Activated CD8-positive, alpha-beta T cell treated with anti-CD3 and anti-CD28 coated beads, Interleukin-2, amount 10 ng/mL, durations not matched to agents 7 days and 5 days (primary cell): ENCODE measurements around the gene SCAPER. TPM values are rescaled to one million over a fixed set of nuclear protein-coding genes. Genes with fewer than 3 reads are reported as not detected.

Experiments used
- ATAC-seq: fragments of 150-1000 bp; cut with Tn5 transposase; one replicate; pipeline ENCODE4 v1.10.0; 2021; ENCODE audit warnings: moderate library complexity
- CTCF ChIA-PET: fragments of 350-600 bp; sonication (Branson Sonifier 250); formaldehyde crosslinking; loops from one replicate; lab custom pipeline; 2021; ENCODE audit warnings: antibody characterized with exemption; lab: Charles Lee
- POLR2A ChIA-PET: fragments of 350-600 bp; sonication (Branson Sonifier 250); formaldehyde crosslinking; loops from one replicate; lab custom pipeline; 2021; ENCODE audit warnings: antibody characterized with exemption; lab: Charles Lee
- DNase-seq: peaks from one replicate; pipeline ENCODE4 v3.0.0-alpha.2; 2020
- H3K27ac Mint-ChIP-seq: one replicate; pipeline ENCODE4 v1.8.0; 2021; ENCODE audit warnings: mild to moderate bottlenecking, mixed read lengths
- H3K27me3 Mint-ChIP-seq: one replicate; pipeline ENCODE4 v1.8.0; 2021; ENCODE audit warnings: low read depth, mixed read lengths
- H3K36me3 Mint-ChIP-seq: one replicate; pipeline ENCODE4 v1.8.0; 2021; ENCODE audit warnings: low read depth, mixed read lengths
- H3K4me1 Mint-ChIP-seq: one replicate; pipeline ENCODE4 v1.8.0; 2021; ENCODE audit warnings: low read depth, mixed read lengths
- H3K4me3 Mint-ChIP-seq: one replicate; pipeline ENCODE4 v1.8.0; 2021; ENCODE audit warnings: mild to moderate bottlenecking, mixed read lengths
- H3K9me3 Mint-ChIP-seq: one replicate; pipeline ENCODE4 v1.8.0; 2022; ENCODE audit warnings: mixed read lengths; ENCODE audit not compliant: insufficient read depth
- total RNA-seq, 2 experiments: library from RNA; stranded (reverse); gene quantifications; one replicate each; pipeline ENCODE4 v1.2.3, GENCODE V29; 2021

The SCAPER gene
- total RNA-seq, 2 experiments from 2014 or later, result 29.0 to 32.2 TPM

DNA sequence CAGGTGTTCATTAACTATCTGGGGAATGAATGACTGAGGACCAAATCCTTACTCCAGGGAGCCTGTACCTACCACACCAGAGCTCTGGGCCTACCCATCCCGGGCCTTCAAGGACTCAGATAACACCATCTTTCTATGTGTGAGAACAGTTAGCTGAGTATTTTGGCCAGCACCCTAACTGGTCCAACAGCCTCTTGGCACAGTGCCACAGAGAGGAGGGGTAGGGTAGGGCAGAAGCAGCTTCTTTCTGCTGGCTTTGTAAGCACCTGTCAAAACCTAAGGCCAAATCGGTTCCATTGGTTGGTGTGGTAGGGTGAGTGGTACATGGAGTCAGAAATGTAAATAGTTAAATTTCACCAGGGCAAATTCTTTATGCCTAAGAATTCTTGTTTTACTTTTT lies 541.9 kb downstream of the SCAPER start:
- Mint-ChIP-seq H3K27ac (no peak overlapping the region), H3K9me3 (no peaks in the 10 kb centered on the region), H3K27me3 (no peaks in the 10 kb centered on the region), H3K4me3 (no peak overlapping the region), H3K36me3 (no peaks in the 10 kb centered on the region), H3K4me1 (no peaks in the 10 kb centered on the region)
- no peak for ATAC-seq
- ChIA-PET POLR2A (no interaction called here), CTCF (no interaction called here)
- no peak for DNase-seq

DNA sequence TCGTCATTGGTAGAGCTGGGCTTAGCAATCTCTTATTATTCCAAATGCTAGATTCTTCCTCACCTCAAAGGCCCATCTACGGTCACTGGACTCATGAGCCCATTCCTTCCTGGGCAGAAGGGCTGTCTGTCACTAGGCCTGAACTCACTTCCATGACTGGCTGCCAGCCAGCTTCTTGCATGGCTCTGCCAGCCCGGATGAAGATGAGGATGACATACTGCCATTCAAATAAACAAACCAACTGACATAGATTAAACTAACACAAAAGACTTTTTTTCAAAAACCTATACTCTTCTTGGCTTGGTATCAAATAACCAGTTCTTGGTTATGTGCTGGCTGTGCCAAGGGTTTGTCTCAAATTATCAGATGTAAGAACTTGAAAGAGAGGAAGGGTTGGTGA lies 544.7 kb downstream of the SCAPER start:
- Mint-ChIP-seq H3K27ac (no peak overlapping the region), H3K36me3 (no peaks in the 10 kb centered on the region), H3K27me3 (no peaks in the 10 kb centered on the region), H3K4me3 (no peak overlapping the region), H3K4me1 (no peaks in the 10 kb centered on the region), H3K9me3 (no peaks in the 10 kb centered on the region)
- ChIA-PET POLR2A (no interaction called here), CTCF (no interaction called here)
- no peak for DNase-seq
- no peak for ATAC-seq

DNA sequence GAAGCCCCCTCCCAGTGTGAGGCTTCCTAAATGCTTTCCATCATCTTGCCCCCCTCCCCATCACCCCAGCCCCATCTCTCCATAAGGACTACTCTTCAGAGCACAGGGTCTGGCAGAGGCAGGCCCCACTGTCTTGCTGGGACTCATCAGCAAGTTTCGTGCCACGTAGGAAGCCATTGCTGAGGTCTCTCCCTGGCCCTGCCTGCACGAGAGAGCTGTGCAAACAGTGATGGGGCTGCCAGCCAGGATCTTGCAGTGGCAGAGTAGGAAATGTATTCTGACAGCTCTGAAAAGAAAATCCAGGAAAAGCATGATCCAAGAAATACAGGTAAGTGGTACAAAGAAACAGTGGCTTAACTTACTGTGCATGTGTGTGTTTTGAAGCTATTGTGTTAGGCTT lies 546.0 kb downstream of the SCAPER start:
- POLR2A ChIA-PET, result no interaction called here
- no peaks in the 10 kb centered on the region for H3K4me1 Mint-ChIP-seq
- ATAC-seq, result no peak
- no peak overlapping the region for H3K4me3 Mint-ChIP-seq
- H3K36me3 Mint-ChIP-seq, result no peaks in the 10 kb centered on the region
- no peak for DNase-seq
- CTCF ChIA-PET, result no interaction called here
- no peaks in the 10 kb centered on the region for H3K9me3 Mint-ChIP-seq
- H3K27ac Mint-ChIP-seq, result no peak overlapping the region
- H3K27me3 Mint-ChIP-seq, result no peaks in the 10 kb centered on the region

DNA sequence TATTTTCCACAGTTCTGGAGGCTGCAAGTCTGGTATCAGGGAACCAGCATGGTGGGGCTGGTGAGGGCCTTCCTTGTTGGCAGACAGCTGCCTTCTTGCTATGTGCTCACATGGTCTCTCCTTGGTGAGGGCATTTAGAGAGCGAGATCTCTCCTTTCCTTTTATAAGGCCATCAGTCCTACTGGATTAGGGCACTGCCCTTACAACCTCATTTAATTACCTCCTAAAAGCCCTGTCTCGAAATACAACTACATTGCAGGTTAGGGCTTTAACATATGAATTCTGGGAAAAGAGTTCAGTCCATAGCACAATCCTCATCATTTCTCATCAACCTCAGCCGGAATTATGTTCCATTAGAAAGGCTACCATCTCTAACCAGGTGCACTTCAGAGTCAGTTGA lies 546.7 kb downstream of the SCAPER start:
- Mint-ChIP-seq H3K27ac (no peak overlapping the region), H3K4me3 (no peak overlapping the region), H3K36me3 (no peaks in the 10 kb centered on the region), H3K27me3 (no peaks in the 10 kb centered on the region), H3K4me1 (no peaks in the 10 kb centered on the region), H3K9me3 (no peaks in the 10 kb centered on the region)
- no peak for DNase-seq
- no peak for ATAC-seq
- ChIA-PET CTCF (no interaction called here), POLR2A (no interaction called here)

DNA sequence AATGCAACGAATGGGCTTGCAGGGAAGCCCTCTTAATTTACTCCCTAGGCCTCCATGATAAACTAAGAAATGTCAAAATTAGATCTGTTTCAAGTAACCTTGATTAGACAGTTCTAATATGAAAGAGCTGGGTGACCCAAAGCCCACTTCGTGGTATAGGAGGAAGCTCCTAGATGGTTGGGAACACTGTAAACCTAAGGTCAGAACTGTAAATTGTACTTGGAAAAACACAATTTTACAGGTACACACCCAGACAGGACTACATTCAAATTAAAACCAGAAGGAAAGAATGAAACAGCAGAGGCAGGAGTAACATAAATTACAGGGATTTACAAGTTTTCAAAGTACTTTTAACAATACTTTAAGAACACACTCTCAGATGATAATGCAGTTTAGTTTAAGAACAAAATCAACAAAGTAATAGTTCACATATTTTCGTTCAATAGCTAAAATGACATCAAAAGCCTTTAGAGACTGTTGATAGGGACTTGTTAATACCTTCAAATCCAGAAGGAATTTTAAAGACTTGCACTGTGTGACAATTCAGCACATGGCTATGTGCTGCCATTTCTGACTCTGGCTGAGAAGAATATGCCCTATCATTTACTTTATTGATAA lies 550.2 kb downstream of the SCAPER start:
- no peaks in the 10 kb centered on the region for H3K36me3 Mint-ChIP-seq

DNA sequence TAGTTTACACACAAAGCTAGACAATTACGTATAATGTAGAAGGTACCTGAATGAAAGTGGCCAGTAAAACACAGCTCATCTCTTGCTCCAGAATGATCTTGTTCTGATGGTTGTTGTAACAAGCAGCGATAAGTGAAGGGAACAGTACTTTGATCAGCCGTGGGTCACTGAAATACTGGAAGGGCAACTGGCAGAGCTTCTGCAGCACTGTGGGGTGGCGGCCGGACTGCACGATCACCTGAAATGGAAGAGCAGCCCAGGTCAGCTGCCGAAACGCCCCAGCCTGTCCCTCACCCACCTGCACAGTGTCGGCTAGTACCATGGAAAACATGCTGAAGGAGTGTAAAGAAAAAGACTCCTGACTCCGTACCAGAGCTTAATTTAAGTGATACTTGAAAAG lies 551.2 kb downstream of the SCAPER start:
- no peak for ATAC-seq
- Mint-ChIP-seq H3K27me3 (peaks cover 10% of the 10 kb centered on the region), H3K9me3 (no peaks in the 10 kb centered on the region), H3K4me3 (no peak overlapping the region), H3K4me1 (no peaks in the 10 kb centered on the region), H3K36me3 (no peaks in the 10 kb centered on the region), H3K27ac (no peak overlapping the region)
- POLR2A ChIA-PET, result no interaction called here
- CTCF ChIA-PET, result no interaction called here
- DNase-seq, result no peak

More for the DNA sequence above, 550.2 kb downstream of the SCAPER start:
- CTCF ChIA-PET, result no interaction called here
- DNase-seq (no peak), ATAC-seq (no peak)
- POLR2A ChIA-PET, result interaction anchor here (0.5 kb wide), 1 partner anchor 347 kb away, joined by 5 read pairs; no protein-coding TSS in a partner anchor
- Mint-ChIP-seq H3K4me1 (no peaks in the 10 kb centered on the region), H3K27ac (no peak overlapping the region), H3K27me3 (peaks cover 3% of the 10 kb centered on the region), H3K9me3 (no peaks in the 10 kb centered on the region), H3K4me3 (no peak overlapping the region)

DNA sequence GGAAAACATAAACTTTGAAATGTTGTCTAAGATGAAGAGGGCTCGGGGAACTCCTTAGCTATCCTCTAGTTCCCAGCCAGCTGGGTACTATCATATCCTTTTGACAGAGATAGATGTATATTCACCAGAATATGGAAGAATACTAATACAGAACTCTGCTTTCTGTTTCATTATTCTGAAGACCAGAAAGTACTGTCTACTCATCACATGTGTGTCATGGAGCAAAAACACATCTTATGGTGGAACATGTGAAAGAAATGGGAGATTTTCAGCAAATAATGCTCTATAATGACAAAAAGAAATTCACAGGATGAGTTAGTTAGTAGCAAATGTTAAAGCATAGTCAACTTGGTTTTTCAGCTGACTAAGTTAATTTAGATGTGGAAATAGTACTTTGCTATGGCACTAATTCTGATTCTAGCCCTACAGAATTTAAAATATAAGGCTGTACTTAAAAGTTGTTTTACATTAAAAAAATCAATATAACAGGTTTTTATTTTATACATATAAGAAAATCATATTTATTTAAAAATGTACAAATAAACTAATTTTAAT lies 552.0 kb downstream of the SCAPER start:
- ChIA-PET CTCF (no interaction called here), POLR2A (no interaction called here)
- Mint-ChIP-seq H3K4me3 (no peak overlapping the region), H3K4me1 (no peaks in the 10 kb centered on the region), H3K36me3 (peaks cover 2% of the 10 kb centered on the region), H3K9me3 (no peaks in the 10 kb centered on the region), H3K27ac (no peak overlapping the region), H3K27me3 (peaks cover 10% of the 10 kb centered on the region)
- ATAC-seq, result no peak
- no peak for DNase-seq

DNA sequence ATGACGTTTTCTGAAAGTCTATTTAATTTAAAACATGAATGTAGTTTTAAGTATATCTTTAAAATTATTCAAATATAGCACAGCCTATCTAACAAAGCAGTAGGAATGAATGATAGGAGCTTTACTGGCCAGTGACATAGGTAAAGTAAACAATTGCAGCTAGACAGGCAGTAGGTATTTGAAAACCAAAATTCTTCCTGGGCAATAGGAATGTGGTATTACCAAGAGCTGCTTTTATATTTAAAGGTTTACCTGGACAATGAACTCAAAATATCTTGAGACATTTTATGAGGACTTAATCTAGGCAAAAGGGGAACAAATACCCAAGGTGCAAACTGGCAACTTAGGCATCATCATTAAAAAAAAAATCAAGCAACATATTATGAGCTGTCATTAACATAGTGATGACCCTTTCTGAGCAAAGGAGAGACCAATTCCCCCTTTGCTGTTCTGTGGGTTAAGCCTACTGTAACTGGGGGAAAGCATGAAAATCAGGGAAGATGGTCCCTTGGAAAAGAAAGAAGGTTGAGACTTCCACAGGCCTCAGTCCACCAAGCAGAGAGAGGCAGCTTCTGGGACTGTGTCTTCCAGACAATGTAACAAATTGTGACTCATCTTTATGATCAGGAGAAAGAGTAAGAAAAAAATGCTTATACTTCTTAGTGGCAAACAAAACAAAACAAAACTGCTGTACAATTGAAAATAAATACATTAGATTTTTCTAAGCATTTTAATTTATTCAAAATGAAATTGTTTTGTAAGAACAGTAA lies 555.7 kb downstream of the SCAPER start:
- H3K9me3 Mint-ChIP-seq, result no peaks in the 10 kb centered on the region
- peaks cover 11% of the 10 kb centered on the region for H3K4me1 Mint-ChIP-seq
- no peak overlapping the region for H3K27ac Mint-ChIP-seq
- peaks cover 31% of the 10 kb centered on the region for H3K27me3 Mint-ChIP-seq
- H3K36me3 Mint-ChIP-seq, result peaks cover 7% of the 10 kb centered on the region
- DNase-seq (no peak), ATAC-seq (no peak)
- ChIA-PET CTCF (no interaction called here), POLR2A (interaction anchor here (0.7 to 1.2 kb wide), 2 partner anchors 12 to 48 kb away, joined by 3 read pairs; no protein-coding TSS in a partner anchor)
- no peak overlapping the region for H3K4me3 Mint-ChIP-seq

DNA sequence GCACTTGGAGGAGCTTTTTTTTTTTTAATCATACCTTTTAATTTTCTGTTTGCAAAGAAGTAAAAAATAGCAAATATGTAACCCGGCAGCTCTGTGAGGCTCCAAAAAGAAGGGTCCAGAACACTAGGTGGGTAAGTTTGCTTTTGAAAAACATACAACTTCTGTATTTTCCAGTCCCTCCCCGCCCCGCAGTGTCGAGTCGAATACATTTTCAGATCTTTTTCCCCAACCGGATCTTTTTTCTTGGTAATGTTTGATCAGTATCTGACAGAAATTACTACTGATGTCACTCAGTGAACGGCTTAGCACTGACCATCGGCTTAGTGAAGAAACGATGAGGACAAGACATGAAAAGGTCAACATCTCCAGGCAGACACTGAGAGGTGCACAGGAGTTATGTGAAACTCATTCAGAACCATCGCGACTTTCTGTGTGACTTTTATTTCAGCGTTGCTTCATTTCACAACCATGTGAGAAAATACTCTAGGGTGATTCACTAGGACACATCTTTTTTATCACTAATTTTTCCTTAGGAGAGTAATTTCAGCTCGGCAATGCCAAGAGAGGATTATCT lies 557.6 kb downstream of the SCAPER start:
- ATAC-seq, result no peak
- peaks cover 7% of the 10 kb centered on the region for H3K36me3 Mint-ChIP-seq
- no peaks in the 10 kb centered on the region for H3K9me3 Mint-ChIP-seq
- H3K27ac Mint-ChIP-seq, result no peak overlapping the region
- H3K4me3 Mint-ChIP-seq, result no peak overlapping the region
- H3K27me3 Mint-ChIP-seq, result peaks cover 46% of the 10 kb centered on the region
- peaks cover 19% of the 10 kb centered on the region for H3K4me1 Mint-ChIP-seq
- ChIA-PET CTCF (no interaction called here), POLR2A (no interaction called here)
- DNase-seq, result no peak

DNA sequence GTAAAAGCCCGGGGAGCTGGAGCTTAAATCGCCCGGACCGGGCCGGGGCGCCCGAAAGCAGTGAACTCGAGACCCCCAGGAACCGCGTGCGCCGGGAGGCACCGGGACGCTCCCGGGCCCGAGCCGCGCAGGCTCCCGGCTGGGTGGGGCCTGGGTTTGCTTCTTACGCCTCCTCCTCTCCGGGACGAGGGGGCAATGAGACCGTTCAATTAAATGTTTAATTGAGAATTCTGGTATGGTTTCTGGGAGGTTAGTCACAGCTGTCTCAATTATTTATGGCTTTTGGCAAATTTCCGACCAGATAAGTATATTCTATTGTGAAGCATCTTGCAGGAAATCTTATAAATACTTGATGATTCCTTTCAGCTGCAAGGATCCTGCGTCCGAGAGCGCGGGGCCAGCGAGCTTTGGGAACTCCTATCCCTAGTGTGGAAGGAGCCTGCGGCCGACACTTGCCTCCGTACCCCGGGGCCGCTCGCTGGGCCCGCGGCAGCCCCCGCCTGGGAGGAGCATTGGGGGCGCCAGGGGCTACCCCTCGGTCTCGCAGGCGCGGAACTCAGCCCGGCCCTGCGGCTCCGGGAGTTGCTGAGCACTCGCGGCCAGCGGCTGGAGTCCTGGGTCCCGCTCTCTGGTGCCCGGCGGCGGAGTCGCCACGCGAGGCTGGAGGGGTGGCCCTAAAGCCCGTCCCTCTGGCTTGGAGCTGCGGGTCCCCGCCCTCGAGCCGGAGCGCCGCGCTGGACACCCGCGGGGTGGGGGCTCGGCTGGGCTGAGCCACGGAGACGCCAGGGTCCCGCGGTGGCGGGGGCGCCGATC lies 558.3 kb downstream of the SCAPER start:
- Mint-ChIP-seq H3K4me1 (peaks cover 22% of the 10 kb centered on the region), H3K27ac (no peak overlapping the region), H3K9me3 (no peaks in the 10 kb centered on the region), H3K36me3 (peaks cover 7% of the 10 kb centered on the region), H3K4me3 (peak overlapping the region; percentile 28), H3K27me3 (peaks cover 48% of the 10 kb centered on the region)
- ATAC-seq, result peak; percentile 42
- ChIA-PET POLR2A (no interaction called here), CTCF (no interaction called here)
- DNase-seq, result no peak

DNA sequence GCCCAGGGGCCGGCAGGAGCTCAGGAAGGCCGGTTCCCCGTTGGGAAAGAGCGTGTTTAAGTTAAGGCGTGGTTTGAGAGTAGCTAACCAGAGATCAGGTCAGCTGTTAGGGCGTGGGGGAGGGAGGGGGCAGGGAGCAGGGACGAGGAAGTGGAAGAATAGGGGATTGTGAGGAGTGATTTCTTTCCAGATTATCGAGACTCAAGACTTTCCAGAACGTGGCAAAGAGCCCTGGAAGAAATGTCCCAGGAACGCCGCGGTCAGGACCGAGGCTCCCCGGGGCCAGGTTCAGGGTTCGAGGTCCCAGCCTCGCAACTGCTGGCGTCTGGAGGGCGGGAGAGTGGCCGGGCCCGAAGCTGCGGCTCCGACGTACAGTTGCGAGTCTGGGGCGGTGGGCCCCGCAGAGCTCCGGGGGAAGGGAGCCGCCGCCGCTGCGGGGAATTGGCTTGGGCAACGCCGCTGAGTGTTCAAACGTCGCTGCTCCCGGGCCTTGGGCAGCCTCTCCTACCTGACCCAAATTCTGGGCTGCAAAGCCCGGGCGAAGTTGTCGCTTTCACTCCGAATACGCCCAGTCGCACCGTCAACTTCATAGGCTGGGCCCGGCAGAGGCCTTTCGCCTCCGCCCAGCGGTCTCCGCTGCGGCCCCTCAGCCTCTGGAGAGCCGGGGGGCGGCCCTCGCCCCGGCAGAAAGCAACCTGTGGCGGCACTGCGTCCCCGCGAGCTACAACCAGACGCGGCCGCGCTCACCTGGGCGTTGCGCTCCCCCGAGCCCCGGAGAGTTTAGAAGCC lies 559.1 kb downstream of the SCAPER start:
- H3K4me1 Mint-ChIP-seq, result peaks cover 28% of the 10 kb centered on the region
- H3K36me3 Mint-ChIP-seq, result peaks cover 7% of the 10 kb centered on the region
- CTCF ChIA-PET, result interaction anchor here (1.4 to 1.5 kb wide), 2 partner anchors 13 to 161 kb away, joined by 3 to 5 read pairs; no protein-coding TSS in a partner anchor
- no peaks in the 10 kb centered on the region for H3K9me3 Mint-ChIP-seq
- DNase-seq (no peak), ATAC-seq (peak; percentile 42)
- no peak overlapping the region for H3K27ac Mint-ChIP-seq
- peaks cover 54% of the 10 kb centered on the region for H3K27me3 Mint-ChIP-seq
- peak overlapping the region; percentile 40 for H3K4me3 Mint-ChIP-seq
- POLR2A ChIA-PET, result interaction anchor here (1.5 kb wide), 1 partner anchor 9 kb away, joined by 3 read pairs; no protein-coding TSS in a partner anchor
